Vagina (tissue), 2 donors: ENCODE results near the gene SOX21.

Experiments used
- POLR2A ChIP-seq, 2 donors: fragments of 450-650 bp; IDR thresholded peaks; one replicate each; pipeline ENCODE4 v1.6.1; 2017; ENCODE audit warnings: antibody characterized with exemption in 2 of 2, mild to moderate bottlenecking in 2 of 2, moderate library complexity in 2 of 2
- POLR2AphosphoS5 ChIP-seq, 2 donors: sonication (generic); formaldehyde crosslinking; IDR thresholded peaks; one replicate each; pipeline ENCODE4 v1.9.0; 2017; ENCODE audit warnings: antibody characterized with exemption in 2 of 2, mild to moderate bottlenecking in 2 of 2, low read depth in 1 of 2; ENCODE audit not compliant: insufficient read depth in 1 of 2
- TF ChIP-seq, protein P1 (sequence below), 3 experiments: fragments of 450-650 bp in 2 of 3; fragments of 200-600 bp in 1 of 3; sonication (generic) in 1 of 3; IDR thresholded peaks; one replicate each; pipeline ENCODE4 v1.5.1; 2017 to 2019; ENCODE audit warnings: antibody characterized with exemption in 3 of 3, mild to moderate bottlenecking in 2 of 3, moderate library complexity in 2 of 3

GRCh38 chr13:94726425-94726824 lies 14.1 kb upstream of the SOX21 start:
- TF ChIP-seq POLR2A (IDR thresholded peaks at IDR 0.05), result no peak
- TF ChIP-seq, protein P1, sequence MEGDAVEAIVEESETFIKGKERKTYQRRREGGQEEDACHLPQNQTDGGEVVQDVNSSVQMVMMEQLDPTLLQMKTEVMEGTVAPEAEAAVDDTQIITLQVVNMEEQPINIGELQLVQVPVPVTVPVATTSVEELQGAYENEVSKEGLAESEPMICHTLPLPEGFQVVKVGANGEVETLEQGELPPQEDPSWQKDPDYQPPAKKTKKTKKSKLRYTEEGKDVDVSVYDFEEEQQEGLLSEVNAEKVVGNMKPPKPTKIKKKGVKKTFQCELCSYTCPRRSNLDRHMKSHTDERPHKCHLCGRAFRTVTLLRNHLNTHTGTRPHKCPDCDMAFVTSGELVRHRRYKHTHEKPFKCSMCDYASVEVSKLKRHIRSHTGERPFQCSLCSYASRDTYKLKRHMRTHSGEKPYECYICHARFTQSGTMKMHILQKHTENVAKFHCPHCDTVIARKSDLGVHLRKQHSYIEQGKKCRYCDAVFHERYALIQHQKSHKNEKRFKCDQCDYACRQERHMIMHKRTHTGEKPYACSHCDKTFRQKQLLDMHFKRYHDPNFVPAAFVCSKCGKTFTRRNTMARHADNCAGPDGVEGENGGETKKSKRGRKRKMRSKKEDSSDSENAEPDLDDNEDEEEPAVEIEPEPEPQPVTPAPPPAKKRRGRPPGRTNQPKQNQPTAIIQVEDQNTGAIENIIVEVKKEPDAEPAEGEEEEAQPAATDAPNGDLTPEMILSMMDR (IDR thresholded peaks at IDR 0.05), result no peak
- TF ChIP-seq POLR2AphosphoS5 (IDR thresholded peaks at IDR 0.05; ENCODE audit: insufficient read depth in 1 of 2, low read depth in 1 of 2), result no peak
